RCC 7860 (cell line): Measurements from ENCODE around the gene FXYD7.
"Not testable (repeated sequence)": the region's sequence is repeated elsewhere in the genome, so short reads cannot be mapped to it uniquely, and the experiment has no call there.

Source experiments
- DNase-seq: peaks from one replicate; pipeline ENCODE4 v3.0.0-alpha.2; 2015; ENCODE audit warnings: low spot score
- FAIRE-seq: peaks from 2 replicates; lab custom pipeline; 2012; peaks lifted over from hg19 to GRCh38; lab: Jason Lieb, UNC

The FXYD7 gene

GRCh38 chr19:35194012-35194984 lies 51.2 kb downstream of the FXYD7 start:
- DNase-seq (no peak), FAIRE-seq (no peak)

DNA sequence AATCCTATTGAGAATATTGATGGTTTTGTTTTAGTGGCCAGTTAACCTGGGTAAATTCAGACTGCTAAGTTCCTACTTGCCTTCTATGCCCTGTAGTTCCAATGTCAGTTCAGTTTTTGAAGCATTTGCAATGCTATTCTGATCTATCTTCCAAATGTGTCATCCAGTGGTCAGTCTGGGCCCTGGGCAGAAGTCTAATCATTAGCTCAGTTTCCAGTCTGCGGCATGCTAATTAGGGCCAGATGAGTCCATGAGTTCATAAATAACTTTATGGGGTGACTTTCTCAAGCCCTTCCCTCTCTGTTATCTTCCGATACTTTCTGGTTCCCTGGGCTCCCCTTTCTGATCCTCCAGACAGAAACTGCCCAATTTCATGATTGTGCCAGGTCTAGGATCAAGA lies 52.8 kb downstream of the FXYD7 start:
- peak; percentile 14 for DNase-seq

GRCh38 chr19:35196861-35197260 lies 53.8 kb downstream of the FXYD7 start:
- not testable (repeated sequence) for FAIRE-seq, DNase-seq

More for the DNA sequence above, 52.8 kb downstream of the FXYD7 start:
- peak; percentile 72 for FAIRE-seq

GRCh38 chr19:35199481-35199880 lies 56.4 kb downstream of the FXYD7 start:
- FAIRE-seq: no peak
- no peak for DNase-seq

DNA sequence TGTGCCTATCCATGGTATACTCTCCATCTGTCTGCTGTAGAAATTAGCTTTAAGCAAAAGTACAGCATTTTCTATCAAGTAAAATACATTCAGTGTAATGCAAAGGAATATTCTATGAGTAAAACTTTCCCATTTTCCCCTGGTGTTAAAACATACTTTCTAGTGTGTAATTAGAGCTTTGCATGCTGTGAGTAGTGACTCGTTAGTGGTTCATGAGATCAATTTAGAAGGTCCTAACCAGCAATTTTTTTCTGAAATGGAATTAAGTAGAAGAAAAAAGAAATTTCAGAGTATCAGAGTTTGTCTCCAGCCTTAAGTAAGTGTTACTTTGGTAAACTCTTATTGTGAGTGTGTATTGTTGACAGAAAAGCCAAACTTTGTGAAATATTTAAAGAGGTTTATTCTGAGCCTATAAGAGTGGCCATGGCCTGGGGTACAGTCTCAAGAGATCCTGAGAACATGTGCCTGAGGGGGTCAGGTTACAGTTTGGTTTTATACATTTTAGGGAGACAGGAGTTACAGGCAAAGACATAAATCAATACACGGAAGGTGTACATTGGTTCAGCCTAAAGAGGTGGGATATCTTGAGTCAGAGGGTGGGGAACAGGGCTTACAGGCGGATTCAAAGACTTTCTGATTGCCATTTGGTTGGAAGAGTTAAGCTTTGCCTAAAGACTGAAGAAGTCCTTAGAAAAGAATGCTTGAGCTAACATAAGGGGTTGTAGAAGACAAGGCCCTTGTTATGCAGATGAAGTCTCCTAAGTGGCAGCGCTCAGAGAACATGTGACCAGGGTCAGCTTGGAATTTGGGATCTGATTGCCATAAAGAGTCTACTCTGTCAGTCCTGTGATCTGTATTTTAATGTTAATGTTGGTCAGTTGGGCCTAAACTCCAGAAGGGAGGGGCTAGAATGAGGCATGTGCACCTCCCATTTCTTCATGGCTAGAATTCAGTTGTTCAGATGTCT lies 60.0 kb downstream of the FXYD7 start:
- FAIRE-seq (no peak), DNase-seq (no peak)
